GM19372 (cell line): Measurements from ENCODE around the gene ADAMTS7.
"Not testable (repeated sequence)": the region's sequence is repeated elsewhere in the genome, so short reads cannot be mapped to it uniquely, and the experiment has no call there.

Experiments
- ATAC-seq: cut with Tn5 transposase; IDR thresholded peaks from one replicate; pipeline ENCODE4 v1.9.1; 2021; ENCODE audit warnings: mild to moderate bottlenecking, low read depth, moderate library complexity; ENCODE audit not compliant: unreplicated experiment

ADAMTS7 gene

GRCh38 chr15:78727561-78727960 lies 83.7 kb downstream of the ADAMTS7 start:
- no peak for ATAC-seq

GRCh38 chr15:78726870-78727551 lies 84.3 kb downstream of the ADAMTS7 start:
- ATAC-seq: no peak

- not testable (repeated sequence) for ATAC-seq
Measured at GRCh38 chr15:78719819-78720450, 91.3 kb downstream of the ADAMTS7 start.

GRCh38 chr15:78718837-78719236 lies 92.4 kb downstream of the ADAMTS7 start:
- ATAC-seq: no peak

GRCh38 chr15:78717956-78718656 lies 93.2 kb downstream of the ADAMTS7 start:
- no peak for ATAC-seq

GRCh38 chr15:78716651-78717050 lies 94.6 kb downstream of the ADAMTS7 start:
- ATAC-seq: no peak

- no peak for ATAC-seq
Measured at GRCh38 chr15:78715930-78716329, 95.3 kb downstream of the ADAMTS7 start.

GRCh38 chr15:78715434-78715833 lies 95.8 kb downstream of the ADAMTS7 start:
- no peak for ATAC-seq

GRCh38 chr15:78714890-78715289 lies 96.4 kb downstream of the ADAMTS7 start:
- ATAC-seq: no peak

- no peak for ATAC-seq
Measured at GRCh38 chr15:78712797-78713515, 98.3 kb downstream of the ADAMTS7 start.

- ATAC-seq: no peak
Measured at GRCh38 chr15:78711638-78712037, 99.6 kb downstream of the ADAMTS7 start.

GRCh38 chr15:78709263-78709882 lies 101.9 kb downstream of the ADAMTS7 start:
- no peak for ATAC-seq
